CD4-positive, alpha-beta T cell (primary cell): ENCODE results near the gene CEP112. TPM values are rescaled to one million over a fixed set of nuclear protein-coding genes. Genes with fewer than 3 reads are reported as not detected.

Source experiments
- ATAC-seq: fragments of 200-7000 bp; cut with Tn5 transposase; one replicate; pipeline ENCODE4 v1.10.0; 2022; ENCODE audit warnings: mild to moderate bottlenecking; ENCODE audit not compliant: poor library complexity
- CTCF ChIA-PET: fragments of 350-600 bp; sonication (Branson Sonifier 250); formaldehyde crosslinking; loops from one replicate; lab custom pipeline; 2021; ENCODE audit warnings: antibody characterized with exemption, inconsistent platforms; lab: Charles Lee
- POLR2A ChIA-PET: fragments of 350-600 bp; sonication (Branson Sonifier 250); formaldehyde crosslinking; loops from one replicate; lab custom pipeline; 2021; ENCODE audit warnings: antibody characterized with exemption, inconsistent platforms; lab: Charles Lee
- DNase-seq, 14 experiments: peaks; one replicate each; pipeline ENCODE4 v3.0.0-alpha.2; 2013 to 2020; ENCODE audit warnings: mixed read lengths in 2 of 14
- H3K27ac ChIP-seq, 2 donors: one replicate each; pipeline versions ENCODE4 v1.5.1 to v1.7.0; 2013; ENCODE audit warnings: low read length in 2 of 2, low read depth in 1 of 2, mild to moderate bottlenecking in 1 of 2
- H3K27me3 ChIP-seq, 2 experiments: 1 replicate in 1 of 2; 2 replicates in 1 of 2; pipeline versions ENCODE4 v1.6.1 to v1.7.0; 2013; ENCODE audit warnings: low read length in 2 of 2, control low read depth in 1 of 2, mild to moderate bottlenecking in 1 of 2, moderate library complexity in 1 of 2; ENCODE audit not compliant: insufficient read depth in 2 of 2, control insufficient read depth in 1 of 2
- H3K36me3 ChIP-seq: one replicate; pipeline ENCODE4 v1.6.1; 2013; ENCODE audit warnings: low read length, control low read depth; ENCODE audit not compliant: insufficient read depth
- H3K4me1 ChIP-seq: one replicate; pipeline ENCODE4 v1.6.1; 2013; ENCODE audit warnings: low read length, control low read depth; ENCODE audit not compliant: insufficient read depth
- H3K4me3 ChIP-seq: one replicate; pipeline ENCODE4 v1.5.1; 2013; ENCODE audit warnings: mild to moderate bottlenecking, low read length, moderate library complexity
- H3K9me3 ChIP-seq, 2 experiments: 1 replicate in 1 of 2; 2 replicates in 1 of 2; pipeline versions ENCODE4 v1.6.1 to v1.7.0; 2013; ENCODE audit warnings: low read length in 2 of 2, mild to moderate bottlenecking in 2 of 2, control low read depth in 1 of 2, moderate library complexity in 1 of 2; ENCODE audit not compliant: control insufficient read depth in 1 of 2, insufficient read depth in 1 of 2
- H3K27ac Mint-ChIP-seq: one replicate; pipeline ENCODE4 v1.8.0; 2020; ENCODE audit warnings: mixed read lengths
- H3K27me3 Mint-ChIP-seq: one replicate; pipeline ENCODE4 v1.8.0; 2021; ENCODE audit warnings: mixed read lengths
- H3K36me3 Mint-ChIP-seq: one replicate; pipeline ENCODE4 v1.8.0; 2021; ENCODE audit warnings: low read depth, mixed read lengths
- H3K4me1 Mint-ChIP-seq: one replicate; pipeline ENCODE4 v1.8.0; 2021; ENCODE audit warnings: low read depth, mixed read lengths
- H3K4me3 Mint-ChIP-seq: one replicate; pipeline ENCODE4 v1.8.0; 2020; ENCODE audit warnings: mild to moderate bottlenecking, mixed read lengths
- H3K9me3 Mint-ChIP-seq: one replicate; pipeline ENCODE4 v1.8.0; 2020; ENCODE audit warnings: mixed read lengths
- CTCF ChIP-seq: fragments of 200-600 bp; IDR thresholded peaks from one replicate; pipeline ENCODE4 v1.8.0; 2022; ENCODE audit warnings: antibody characterized with exemption, mild to moderate bottlenecking
- intact Hi-C, 2 experiments: fragments of 100-400 bp; cut with DNase I in 1 of 2; cut with micrococcal nuclease in 1 of 2; formaldehyde crosslinking; loops; one replicate each; pipeline versions ENCODE4 v1.15.1 to v1.9.0; 2023 to 2025; cut with DNase I, micrococcal nuclease
- total RNA-seq, 174 experiments: library from RNA in 2 of 174; stranded (reverse) in 2 of 174; gene quantifications; one replicate each; pipeline ENCODE4 v1.2.3 and lab custom pipeline; 2021 to 2026

Gene CEP112
- total RNA-seq, 2 experiments from 2014 or later, result 1.6 to 2.2 TPM

- Mint-ChIP-seq H3K36me3 (peaks cover 6% of the 10 kb centered on the region), H3K27ac (no peak overlapping the region), H3K4me1 (no peaks in the 10 kb centered on the region), H3K27me3 (peaks cover 3% of the 10 kb centered on the region), H3K9me3 (peaks cover 6% of the 10 kb centered on the region), H3K4me3 (no peak overlapping the region)
- ChIA-PET POLR2A (no interaction called here), CTCF (no interaction called here)
- Histone ChIP-seq H3K27me3 (no peaks in the 10 kb centered on the region), H3K4me3 (no peak overlapping the region), H3K36me3 (no peaks in the 10 kb centered on the region), H3K27ac (no peak overlapping the region), H3K9me3 (peaks cover 5 to 9% of the 10 kb centered on the region in 2 experiments), H3K4me1 (no peaks in the 10 kb centered on the region)
- no peak for DNase-seq
- intact Hi-C loops, result no loop called here
- no peak for TF ChIP-seq CTCF
- ATAC-seq, result no peak
These were observed 255.9 kb downstream of the CEP112 start for GRCh38 chr17:65936013-65936412.

GRCh38 chr17:65933290-65933689 is 258.6 kb downstream of the CEP112 start:
- intact Hi-C loops, result no loop called here
- DNase-seq (no peak), ATAC-seq (no peak)
- Mint-ChIP-seq H3K4me1 (no peaks in the 10 kb centered on the region), H3K9me3 (peaks cover 6% of the 10 kb centered on the region), H3K27me3 (peaks cover 3% of the 10 kb centered on the region), H3K27ac (no peak overlapping the region), H3K4me3 (no peak overlapping the region), H3K36me3 (peaks cover 6% of the 10 kb centered on the region)
- H3K27ac ChIP-seq, result no peak overlapping the region
- no peaks in the 10 kb centered on the region for H3K36me3 ChIP-seq
- H3K27me3 ChIP-seq, result no peaks in the 10 kb centered on the region
- H3K4me1 ChIP-seq, result no peaks in the 10 kb centered on the region
- no peak overlapping the region for H3K4me3 ChIP-seq
- no peak for TF ChIP-seq CTCF
- CTCF ChIA-PET, result no interaction called here
- H3K9me3 ChIP-seq, result peaks cover 5 to 9% of the 10 kb centered on the region in 2 experiments
- POLR2A ChIA-PET, result no interaction called here

- H3K4me1 ChIP-seq, result no peaks in the 10 kb centered on the region
- Mint-ChIP-seq H3K9me3 (peaks cover 6% of the 10 kb centered on the region), H3K27ac (no peak overlapping the region), H3K36me3 (peaks cover 6% of the 10 kb centered on the region), H3K27me3 (peaks cover 3% of the 10 kb centered on the region), H3K4me3 (no peak overlapping the region), H3K4me1 (no peaks in the 10 kb centered on the region)
- no peaks in the 10 kb centered on the region for H3K36me3 ChIP-seq
- TF ChIP-seq CTCF, result no peak
- CTCF ChIA-PET, result no interaction called here
- no peak overlapping the region for H3K4me3 ChIP-seq
- DNase-seq (no peak), ATAC-seq (no peak)
- POLR2A ChIA-PET, result no interaction called here
- intact Hi-C loops, result no loop called here
- peaks cover 5 to 9% of the 10 kb centered on the region in 2 experiments for H3K9me3 ChIP-seq
- H3K27ac ChIP-seq, result no peak overlapping the region
- H3K27me3 ChIP-seq, result no peaks in the 10 kb centered on the region
These were observed 260.4 kb downstream of the CEP112 start for GRCh38 chr17:65931246-65932149.
